GM12878 (cell line): ENCODE measurements around the gene NR2F1. TPM values are rescaled to one million over a fixed set of nuclear protein-coding genes. Genes with fewer than 3 reads are reported as not detected.

Experiments
- ATAC-seq: fragments of 200-7000 bp; cut with Tn5 transposase; 3 replicates; pipeline ENCODE4 v1.9.1; 2020; ENCODE audit warnings: mild to moderate bottlenecking, moderate library complexity
- BruUV-seq: library from RNA; stranded (reverse); fragments of 400-500 nt; replicated peaks from 2 replicates; lab custom pipeline; 2021; lab: Mats Ljungman, UMichigan
- CTCF ChIA-PET: fragments of 300-600 bp; sonication (Branson Sonifier 250); formaldehyde crosslinking; extraction: SDS; loops from one replicate; lab custom pipeline; 2021; ENCODE audit warnings: inconsistent platforms; lab: Yijun Ruan, JAX
- POLR2A ChIA-PET: fragments of 350-600 bp; formaldehyde crosslinking; extraction: SDS; loops from one replicate; lab custom pipeline; 2021; ENCODE audit warnings: inconsistent platforms; lab: Charles Lee
- RAD21 ChIA-PET: fragments of 300-600 bp; sonication (Branson Sonifier 250); formaldehyde crosslinking; loops from one replicate; lab custom pipeline; 2023; ENCODE audit warnings: antibody characterized with exemption; ENCODE audit not compliant: unreplicated experiment; lab: Charles Lee
- SMC1A ChIA-PET: fragments of 300-600 bp; sonication (Branson Sonifier 250); formaldehyde crosslinking; loops from one replicate; lab custom pipeline; 2023; ENCODE audit not compliant: unreplicated experiment, uncharacterized antibody; lab: Charles Lee
- DNase-seq: peaks from one replicate; pipeline ENCODE4 v3.0.0-alpha.2; 2011; ENCODE audit warnings: low read depth, low spot score
- FAIRE-seq: peaks from 3 replicates; lab custom pipeline; 2011; peaks lifted over from hg19 to GRCh38; lab: Jason Lieb, UNC
- H2AFZ ChIP-seq: 2 replicates; pipeline ENCODE4 v1.6.0; 2011; ENCODE audit warnings: low read depth, low read length, control low read depth; ENCODE audit not compliant: control insufficient read depth
- H3K27ac ChIP-seq: 2 replicates; pipeline ENCODE4 v1.5.1; 2011; ENCODE audit warnings: control low read depth; ENCODE audit not compliant: control insufficient read depth, insufficient read depth
- H3K27me3 ChIP-seq, 2 experiments: replicated peaks in 1 of 2; 2 replicates each; pipeline versions ENCODE4 v1.6.0 to v1.6.1; 2011; ENCODE audit warnings: low read length in 1 of 2; ENCODE audit not compliant: control insufficient read depth in 2 of 2, insufficient read depth in 2 of 2
- H3K36me3 ChIP-seq, 2 experiments: 2 replicates each; pipeline ENCODE4 v1.5.1; 2011; ENCODE audit warnings: low read length in 1 of 2; ENCODE audit not compliant: control insufficient read depth in 2 of 2, insufficient read depth in 2 of 2
- H3K4me1 ChIP-seq: 2 replicates; pipeline ENCODE4 v1.6.1; 2011; ENCODE audit warnings: mild to moderate bottlenecking, low read length, moderate library complexity, mixed read lengths; ENCODE audit not compliant: control insufficient read depth, insufficient read depth
- H3K4me2 ChIP-seq: 2 replicates; pipeline ENCODE4 v1.6.0; 2011; ENCODE audit warnings: control low read depth; ENCODE audit not compliant: control insufficient read depth, insufficient read depth
- H3K4me3 ChIP-seq: fragments of 200-600 bp; sonication (generic); 2 replicates; pipeline ENCODE4 v1.5.1; 2016
- H3K79me2 ChIP-seq: 2 replicates; pipeline ENCODE4 v1.6.0; 2011; ENCODE audit warnings: low read length; ENCODE audit not compliant: control insufficient read depth, insufficient read depth
- H3K9ac ChIP-seq: 2 replicates; pipeline ENCODE4 v1.8.0; 2011; ENCODE audit warnings: low read length, control low read depth, mixed read lengths; ENCODE audit not compliant: control insufficient read depth, insufficient read depth
- H3K9me3 ChIP-seq: replicated peaks from 3 replicates; pipeline ENCODE4 v1.5.1; 2011; ENCODE audit warnings: mild to moderate bottlenecking, low read length; ENCODE audit not compliant: control insufficient read depth, insufficient read depth
- H4K20me1 ChIP-seq: 2 replicates; pipeline ENCODE4 v1.6.0; 2011; ENCODE audit not compliant: control insufficient read depth, insufficient read depth
- CHD1 ChIP-seq: IDR thresholded peaks from 2 replicates; pipeline ENCODE4 v1.6.1; 2012; ENCODE audit warnings: low read depth, low read length, improper control_type of control experiment
- EED ChIP-seq: sonication (generic); IDR thresholded peaks from 2 replicates; pipeline ENCODE4 v1.6.1; 2016; ENCODE audit warnings: antibody characterized with exemption, low read depth
- HDAC6 ChIP-seq: fragments of 200-600 bp; sonication (generic); IDR thresholded peaks from one replicate; pipeline ENCODE4 v1.8.0; 2017; ENCODE audit warnings: antibody characterized with exemption; ENCODE audit not compliant: unreplicated experiment
- KAT2A ChIP-seq: conservative IDR thresholded peaks from 2 replicates; pipeline ENCODE4 v1.6.1; 2011; ENCODE audit warnings: low read depth, low read length; ENCODE audit not compliant: control insufficient read depth
- LARP7 ChIP-seq: fragments of 450-650 bp; IDR thresholded peaks from 2 replicates; pipeline ENCODE4 v1.6.1; 2017; ENCODE audit warnings: mild to moderate bottlenecking
- NBN ChIP-seq: fragments of 450-650 bp; IDR thresholded peaks from 2 replicates; pipeline ENCODE4 v1.6.1; 2016
- NFXL1 ChIP-seq: fragments of 450-650 bp; IDR thresholded peaks from 2 replicates; pipeline ENCODE4 v1.6.1; 2017; ENCODE audit warnings: antibody characterized with exemption, mild to moderate bottlenecking, borderline replicate concordance
- SREBF2 ChIP-seq: IDR thresholded peaks from 2 replicates; pipeline ENCODE4 v1.6.1; 2012; ENCODE audit warnings: mild to moderate bottlenecking, low read length
- STAT1 ChIP-seq: fragments of 450-650 bp; conservative IDR thresholded peaks from 2 replicates; pipeline ENCODE4 v1.6.1; 2014; ENCODE audit warnings: antibody characterized with exemption, mild to moderate bottlenecking
- WRNIP1 ChIP-seq: IDR thresholded peaks from 2 replicates; pipeline ENCODE4 v1.6.1; 2011; ENCODE audit warnings: low read depth, low read length, improper control_type of control experiment, borderline replicate concordance
- ZBTB40 ChIP-seq: fragments of 450-650 bp; IDR thresholded peaks from 2 replicates; pipeline ENCODE4 v1.6.1; 2016; ENCODE audit warnings: mild to moderate bottlenecking, moderate library complexity, borderline replicate concordance
- WGBS: methylation state at CpG from one replicate; pipeline ENCODE4 v1.1.6; 2016; ENCODE audit warnings: low lambda C conversion rate; ENCODE audit not compliant: insufficient replicate concordance, insufficient coverage; ENCODE audit errors: missing lambda C conversion rate; 5-methylcytosine and 5-hydroxymethylcytosine counted together
- in situ Hi-C: fragments of 300-500 bp; cut with MboI; formaldehyde crosslinking; loops from 9 replicates; pipeline ENCODE4 v1.14.3; 2018; ENCODE audit warnings: mixed read lengths
- intact Hi-C: fragments of 100-400 bp; cut with micrococcal nuclease; formaldehyde crosslinking; loops from one replicate; pipeline ENCODE4 v1.14.2; 2022; ENCODE audit not compliant: unreplicated experiment
- polyA plus RNA-seq, 11 experiments: library from polyadenylated mRNA; depleted of rRNA in 4 of 11; unstranded in 6 of 11; stranded (reverse) in 5 of 11; fragments of >200 nt; fragmentation: Nextera tagmentation in 4 of 11; fragmentation: Illumina TruSeq in 1 of 11; extraction: Ambion mirVana in 4 of 11; extraction: Trizol in 1 of 11; gene quantifications; 1 replicate in 1 of 11; 2 replicates in 10 of 11; pipeline versions ENCODE4 v1.2.1 to v1.2.3, GENCODE V29; 2011 to 2016; ENCODE audit warnings: inconsistent platforms in 2 of 11, missing spikeins in 2 of 11, low read depth in 1 of 11
- total RNA-seq, 4 experiments: library from RNA; depleted of rRNA in 3 of 4; stranded (reverse); fragments of >200 nt in 3 of 4; fragmentation: Illumina TruSeq in 1 of 4; extraction: Trizol in 1 of 4; gene quantifications; 2 replicates each; pipeline versions ENCODE4 v1.2.1 to v1.2.3, GENCODE V29; 2013 to 2021
- TF ChIP-seq, protein P1 (sequence below): fragments of 450-650 bp; IDR thresholded peaks from 2 replicates; pipeline ENCODE4 v1.6.1; 2016; ENCODE audit warnings: mild to moderate bottlenecking

Gene NR2F1
- total and polyA plus RNA-seq, 10 of the 15 experiments (the other 5 are each of a cell fraction or from before 2014, with no cell fraction given), result 0.04 to 0.79 (median 0.36) TPM; not detected in 7

GRCh38 chr5:93584596-93585040, 1.6 kb downstream of the NR2F1 start:
- WGBS, result no CpG with 5 or more reads among the region's 48 CpGs
- ATAC-seq (no peak), DNase-seq (no peak), FAIRE-seq (no peak)
- H3K36me3 ChIP-seq, result no peaks in the 10 kb centered on the region
- peaks cover 18% of the 10 kb centered on the region for H3K4me1 ChIP-seq
- H3K9ac ChIP-seq, result no peak overlapping the region
- no peaks in the 10 kb centered on the region for H4K20me1 ChIP-seq
- no peak for TF ChIP-seq ZBTB40
- no peak for TF ChIP-seq NFXL1
- no peak for TF ChIP-seq WRNIP1
- no peak for TF ChIP-seq EED
- no peak for TF ChIP-seq NBN
- TF ChIP-seq CHD1, result no peak
- no peak for TF ChIP-seq KAT2A
- TF ChIP-seq LARP7, result no peak
- TF ChIP-seq, protein P1, sequence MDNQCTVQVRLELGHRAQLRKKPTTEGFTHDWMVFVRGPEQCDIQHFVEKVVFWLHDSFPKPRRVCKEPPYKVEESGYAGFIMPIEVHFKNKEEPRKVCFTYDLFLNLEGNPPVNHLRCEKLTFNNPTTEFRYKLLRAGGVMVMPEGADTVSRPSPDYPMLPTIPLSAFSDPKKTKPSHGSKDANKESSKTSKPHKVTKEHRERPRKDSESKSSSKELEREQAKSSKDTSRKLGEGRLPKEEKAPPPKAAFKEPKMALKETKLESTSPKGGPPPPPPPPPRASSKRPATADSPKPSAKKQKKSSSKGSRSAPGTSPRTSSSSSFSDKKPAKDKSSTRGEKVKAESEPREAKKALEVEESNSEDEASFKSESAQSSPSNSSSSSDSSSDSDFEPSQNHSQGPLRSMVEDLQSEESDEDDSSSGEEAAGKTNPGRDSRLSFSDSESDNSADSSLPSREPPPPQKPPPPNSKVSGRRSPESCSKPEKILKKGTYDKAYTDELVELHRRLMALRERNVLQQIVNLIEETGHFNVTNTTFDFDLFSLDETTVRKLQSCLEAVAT, result no peak
- no peak for TF ChIP-seq STAT1
- TF ChIP-seq HDAC6, result no peak
- no peak for TF ChIP-seq SREBF2
- in situ Hi-C loops (loop anchor here (5.0 to 25.0 kb wide), 2 partner anchors 328 to 1103 kb away; no protein-coding TSS in a partner anchor), intact Hi-C loops (no loop called here)
- peak overlapping the region; percentile 16; the same call in 1 of the 2 replicates for H3K4me3 ChIP-seq
- POLR2A ChIA-PET, result no interaction called here
- RAD21 ChIA-PET, result interaction anchor here (1.6 kb wide), 1 partner anchor 216 kb away, joined by 5 read pairs; no protein-coding TSS in a partner anchor
- H3K27ac ChIP-seq, result no peak overlapping the region
- no peaks in the 10 kb centered on the region for H3K79me2 ChIP-seq
- CTCF ChIA-PET, result interaction anchor here (1.2 kb wide), 1 partner anchor 331 kb away, joined by 3 read pairs; no protein-coding TSS in a partner anchor
- no TSS peak for BruUV-seq
- H3K27me3 ChIP-seq, result peaks cover 8 to 37% of the 10 kb centered on the region in 2 experiments
- H3K4me2 ChIP-seq, result peak overlapping the region; percentile 71; the same call in 1 of the 2 replicates
- no peak overlapping the region; the same call in 1 of the 2 replicates for H2AFZ ChIP-seq
- SMC1A ChIA-PET, result no interaction called here
- no peaks in the 10 kb centered on the region; the same call in 2 of the 3 replicates for H3K9me3 ChIP-seq
